Activated naive CD4-positive, alpha-beta T cell treated with anti-CD3 and anti-CD28 coated beads, Interleukin-2, amount 50 U/mL, for 72 hours (primary cell): ENCODE measurements around the gene APBA3. TPM values are rescaled to one million over a fixed set of nuclear protein-coding genes. Genes with fewer than 3 reads are reported as not detected.

ENCODE experiments used
- ATAC-seq, 2 donors: fragments of 150-1000 bp; cut with Tn5 transposase; 2 replicates each; pipeline ENCODE4 v1.10.0; 2021; ENCODE audit warnings: mild to moderate bottlenecking in 2 of 2, moderate library complexity in 2 of 2
- DNase-seq, 2 donors: peaks; one replicate each; pipeline ENCODE4 v3.0.0; 2021 to 2022; ENCODE audit warnings: low spot score in 2 of 2
- H3K27ac Mint-ChIP-seq, 2 donors: one replicate each; pipeline ENCODE4 v1.8.0; 2022; ENCODE audit warnings: mild to moderate bottlenecking in 2 of 2, mixed read lengths in 2 of 2
- H3K36me3 Mint-ChIP-seq, 2 donors: one replicate each; pipeline ENCODE4 v1.8.0; 2022; ENCODE audit warnings: mixed read lengths in 2 of 2
- H3K9me3 Mint-ChIP-seq, 2 donors: one replicate each; pipeline ENCODE4 v1.8.0; 2022; ENCODE audit warnings: mixed read lengths in 2 of 2
- total RNA-seq, 2 donors: library from RNA; stranded (reverse); gene quantifications; one replicate each; pipeline ENCODE4 v1.2.3, GENCODE V29; 2022

The APBA3 gene
- 10 to 100 TPM; 44.6 to 61.7 TPM for total RNA-seq

DNA sequence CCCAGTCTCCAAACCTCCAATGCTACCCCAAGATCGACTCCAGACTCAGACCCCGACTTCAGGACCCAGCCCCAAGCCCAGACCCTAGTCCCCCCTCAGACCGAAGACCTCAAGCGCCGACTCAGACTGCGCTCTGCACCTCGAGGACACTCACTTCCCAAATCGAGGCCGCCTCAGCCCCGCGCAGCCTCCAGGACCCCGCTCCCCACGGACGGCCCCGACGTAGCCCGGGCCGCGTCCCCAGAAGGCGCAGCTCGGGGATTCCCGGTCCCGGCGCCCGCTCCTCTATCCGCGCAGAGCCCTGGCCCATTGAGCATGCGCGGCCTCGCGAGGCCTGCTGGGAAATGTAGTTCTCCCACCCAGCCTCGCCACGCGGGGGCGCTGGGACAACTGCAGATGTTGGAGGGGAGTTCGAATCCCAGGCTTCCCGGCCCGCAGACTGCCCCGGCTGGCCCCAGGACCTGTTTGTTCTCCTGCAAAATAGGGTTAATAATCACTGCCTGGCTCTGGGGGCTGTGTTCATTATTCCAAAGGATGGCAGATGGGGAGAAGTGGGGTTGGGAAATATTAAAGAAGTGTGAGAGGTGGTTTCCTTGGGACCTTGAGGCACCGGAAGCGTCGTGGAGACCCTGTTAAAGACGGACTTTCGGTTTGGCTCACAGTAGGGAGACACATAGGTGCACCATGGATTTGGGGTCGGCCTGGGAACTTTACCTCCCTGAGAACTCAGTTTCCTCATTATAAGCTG is at the start of gene APBA3:
TSS of gene APBA3 (minus strand) at position 311 of the 748 bp plus-strand sequence. CDS start 1,428 bp downstream, outside the sequence.
- peaks cover 7 to 13% of the 10 kb centered on the region in 2 donors for H3K36me3 Mint-ChIP-seq

DNA sequence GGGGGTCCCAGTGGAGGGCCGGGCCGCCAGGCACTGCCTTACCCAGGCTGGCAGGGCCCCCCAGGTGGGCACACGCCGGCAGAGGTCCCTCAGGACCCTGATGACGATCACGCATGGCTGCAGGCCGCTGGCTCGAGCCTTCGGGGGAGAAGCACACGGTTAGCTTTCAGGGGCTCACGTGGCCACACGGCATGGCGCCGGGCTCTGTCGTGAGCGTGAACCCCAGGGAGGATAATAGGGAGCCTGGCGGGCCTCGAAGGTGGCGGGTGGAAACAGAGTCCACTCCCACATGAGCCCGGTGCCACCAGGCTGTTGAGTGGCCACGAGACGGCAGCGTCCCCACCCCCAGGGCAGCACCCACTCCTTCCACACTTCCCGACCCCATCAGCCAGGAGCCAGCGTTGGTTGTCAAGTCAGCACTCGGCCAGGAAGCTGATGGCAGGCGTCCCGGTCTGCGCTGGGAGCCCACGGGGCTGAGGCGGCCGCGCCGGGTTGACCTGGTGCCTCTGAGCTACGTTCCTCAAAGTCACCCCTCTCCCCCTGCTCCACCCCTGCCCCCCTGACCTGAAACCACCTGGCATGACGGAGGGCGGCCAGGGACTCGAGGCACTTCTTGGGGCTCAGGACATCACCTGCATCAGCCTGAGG is 49.3 kb upstream of the APBA3 start:
- ATAC-seq = no peak
- no peak for DNase-seq
- Mint-ChIP-seq H3K9me3 (peaks cover 7 to 8% of the 10 kb centered on the region in 2 donors), H3K27ac (peak overlapping the region in 1 of 2 donors; percentile 99), H3K36me3 (peaks cover 0 to 9% of the 10 kb centered on the region in 2 donors)

More for the DNA sequence above, at the start of gene APBA3:
- DNase-seq (peak; percentile 97 to 99), ATAC-seq (peak; percentile 58 to 61)
- no peaks in the 10 kb centered on the region for H3K9me3 Mint-ChIP-seq
- peak within 1 kb of the TSS; percentile 98 to 99 for H3K27ac Mint-ChIP-seq

GRCh38 chr19:3809881-3810707 is 48.6 kb upstream of the APBA3 start:
- ATAC-seq = no peak
- Mint-ChIP-seq H3K27ac (no peak overlapping the region), H3K9me3 (peaks cover 7 to 8% of the 10 kb centered on the region in 2 donors), H3K36me3 (peaks cover 0 to 9% of the 10 kb centered on the region in 2 donors)
- no peak for DNase-seq

DNA sequence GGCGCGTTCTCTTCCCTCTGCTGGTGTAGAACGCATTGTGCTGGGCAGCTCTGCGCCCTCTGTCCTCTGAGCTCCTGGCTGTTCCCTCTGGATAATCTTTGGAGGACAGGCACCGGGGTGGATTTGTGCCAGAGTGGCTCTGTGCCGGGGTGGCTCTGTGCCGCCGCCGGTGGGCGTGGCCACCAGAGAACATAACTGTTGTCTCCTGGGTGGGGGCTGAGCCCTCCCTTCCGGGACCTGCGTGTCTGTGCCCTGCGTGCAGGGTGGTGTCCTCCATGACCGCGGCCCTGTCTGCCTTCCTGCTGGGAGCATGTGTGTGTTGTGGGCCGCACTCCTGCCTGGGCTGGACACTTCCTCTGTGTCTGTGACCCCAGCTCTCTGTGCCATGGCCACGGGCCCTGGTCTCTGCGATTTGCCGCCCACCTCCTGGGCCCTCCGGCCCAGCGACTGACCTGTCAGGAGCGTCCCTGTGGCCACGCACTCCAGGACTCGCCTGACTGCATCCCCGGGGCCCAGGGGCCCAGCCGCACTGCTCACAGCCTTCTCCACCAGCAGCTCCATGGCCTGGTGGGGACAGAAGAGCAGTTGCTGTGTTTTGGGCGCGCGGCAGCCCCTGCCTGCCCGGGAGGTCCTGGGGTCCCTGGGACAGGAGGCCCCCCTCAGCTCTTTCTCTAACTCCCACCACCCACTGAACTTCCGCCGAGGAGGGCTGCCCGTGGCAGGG is 47.1 kb upstream of the APBA3 start:
- DNase-seq (no peak), ATAC-seq (no peak)
- Mint-ChIP-seq H3K36me3 (peaks cover 0 to 9% of the 10 kb centered on the region in 2 donors), H3K9me3 (peaks cover 7 to 8% of the 10 kb centered on the region in 2 donors), H3K27ac (peak overlapping the region in 1 of 2 donors; percentile 84)

GRCh38 chr19:3807574-3808354 is 46.3 kb upstream of the APBA3 start:
- Mint-ChIP-seq H3K27ac (peak overlapping the region in 1 of 2 donors; percentile 84), H3K9me3 (peaks cover 7 to 8% of the 10 kb centered on the region in 2 donors), H3K36me3 (peaks cover 0 to 6% of the 10 kb centered on the region in 2 donors)
- ATAC-seq = no peak
- DNase-seq = no peak

- no peak overlapping the region for H3K27ac Mint-ChIP-seq
- ATAC-seq (no peak), DNase-seq (no peak)
- peaks cover 7 to 8% of the 10 kb centered on the region in 2 donors for H3K9me3 Mint-ChIP-seq
- no peaks in the 10 kb centered on the region for H3K36me3 Mint-ChIP-seq
These were observed 45.6 kb upstream of the APBA3 start for GRCh38 chr19:3807131-3807480.

DNA sequence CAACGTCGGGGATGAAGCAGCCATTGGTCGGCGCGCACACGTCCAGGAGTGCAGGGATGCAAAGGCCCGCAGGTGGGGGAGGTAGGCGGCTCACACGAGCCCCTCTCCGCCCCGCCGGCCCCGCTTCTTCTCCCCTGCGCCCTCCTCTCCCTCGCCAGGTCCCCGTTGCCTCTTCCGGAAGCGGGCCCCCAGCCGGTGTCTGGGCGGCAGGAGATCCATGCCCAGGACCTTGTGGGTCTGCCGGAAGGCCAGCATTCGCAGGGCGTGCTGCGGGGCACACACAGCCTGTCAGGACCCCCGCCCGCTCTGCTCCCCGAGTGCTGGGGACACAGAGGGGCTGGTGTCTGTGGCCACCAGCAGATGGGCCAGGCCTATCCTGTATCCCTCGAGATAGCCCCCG is 44.4 kb upstream of the APBA3 start:
- no peak for DNase-seq
- Mint-ChIP-seq H3K36me3 (no peaks in the 10 kb centered on the region), H3K27ac (no peak overlapping the region), H3K9me3 (peaks cover 7 to 8% of the 10 kb centered on the region in 2 donors)
- ATAC-seq = no peak

DNA sequence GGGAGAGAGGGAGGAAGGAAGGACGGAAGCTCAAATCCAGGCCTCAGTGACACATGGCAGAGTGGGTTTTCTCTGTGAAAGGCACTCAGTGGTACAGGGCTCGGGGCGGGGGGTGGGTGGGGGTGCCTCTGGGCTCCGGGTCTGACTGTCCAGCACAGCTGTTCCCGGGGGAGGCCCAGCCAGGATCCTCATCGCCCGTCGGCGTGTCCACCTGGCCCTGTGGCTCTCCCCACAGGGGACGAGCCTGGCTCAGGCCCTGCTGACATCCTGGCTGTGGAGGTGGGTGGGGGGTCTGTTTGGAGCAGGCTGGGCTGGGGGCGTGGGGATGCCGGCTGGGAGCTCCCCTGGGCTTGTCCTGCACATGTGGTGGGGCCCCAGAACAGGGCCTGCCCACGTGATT is 42.9 kb upstream of the APBA3 start:
- peaks cover 7 to 8% of the 10 kb centered on the region in 2 donors for H3K9me3 Mint-ChIP-seq
- H3K36me3 Mint-ChIP-seq = no peaks in the 10 kb centered on the region
- DNase-seq (no peak), ATAC-seq (no peak)
- no peak overlapping the region for H3K27ac Mint-ChIP-seq

GRCh38 chr19:3803986-3804385 is 42.5 kb upstream of the APBA3 start:
- ATAC-seq = no peak
- Mint-ChIP-seq H3K36me3 (no peaks in the 10 kb centered on the region), H3K9me3 (peaks cover 7 to 8% of the 10 kb centered on the region in 2 donors), H3K27ac (no peak overlapping the region)
- no peak for DNase-seq

DNA sequence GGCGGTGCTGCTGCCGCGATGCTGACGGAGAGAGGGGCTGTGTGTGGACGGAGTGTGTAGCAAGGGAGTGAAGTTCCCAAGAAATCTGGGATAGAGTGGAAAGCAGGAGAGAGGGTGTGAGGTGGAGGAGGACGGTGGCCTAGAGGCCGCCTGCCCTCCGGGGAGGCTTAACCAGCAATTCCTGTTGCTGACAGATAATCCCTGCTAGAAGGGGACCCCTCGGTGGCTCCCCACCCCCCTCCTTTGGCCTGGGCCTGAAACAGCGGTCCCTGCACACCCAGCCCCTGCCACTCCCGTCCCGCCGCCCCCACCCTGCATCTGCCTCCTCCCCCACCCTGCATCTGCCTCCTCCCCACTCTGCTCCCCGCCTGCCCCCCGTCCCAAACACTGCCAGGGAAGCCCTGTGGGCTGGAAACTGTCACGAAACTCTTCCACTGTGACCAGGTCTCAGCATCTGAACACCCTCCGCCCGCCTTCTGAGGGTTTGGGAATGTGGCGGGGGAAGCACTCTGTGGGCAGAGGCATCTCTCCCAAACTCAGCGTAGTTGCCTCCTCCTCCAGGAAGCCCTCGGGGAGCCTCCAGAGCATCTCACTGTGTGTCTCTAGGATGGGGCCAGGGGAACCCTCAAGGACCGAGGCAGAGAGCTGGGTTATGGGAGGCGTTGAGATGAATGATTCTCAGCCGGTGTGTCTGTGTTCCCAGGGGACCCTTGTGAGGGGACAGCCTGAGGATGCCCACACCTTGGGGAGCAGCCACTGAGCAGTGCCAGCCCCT is 41.8 kb upstream of the APBA3 start:
- no peaks in the 10 kb centered on the region for H3K36me3 Mint-ChIP-seq
- H3K27ac Mint-ChIP-seq = no peak overlapping the region
- H3K9me3 Mint-ChIP-seq = peaks cover 5 to 6% of the 10 kb centered on the region in 2 donors
- no peak for ATAC-seq
- DNase-seq = no peak

DNA sequence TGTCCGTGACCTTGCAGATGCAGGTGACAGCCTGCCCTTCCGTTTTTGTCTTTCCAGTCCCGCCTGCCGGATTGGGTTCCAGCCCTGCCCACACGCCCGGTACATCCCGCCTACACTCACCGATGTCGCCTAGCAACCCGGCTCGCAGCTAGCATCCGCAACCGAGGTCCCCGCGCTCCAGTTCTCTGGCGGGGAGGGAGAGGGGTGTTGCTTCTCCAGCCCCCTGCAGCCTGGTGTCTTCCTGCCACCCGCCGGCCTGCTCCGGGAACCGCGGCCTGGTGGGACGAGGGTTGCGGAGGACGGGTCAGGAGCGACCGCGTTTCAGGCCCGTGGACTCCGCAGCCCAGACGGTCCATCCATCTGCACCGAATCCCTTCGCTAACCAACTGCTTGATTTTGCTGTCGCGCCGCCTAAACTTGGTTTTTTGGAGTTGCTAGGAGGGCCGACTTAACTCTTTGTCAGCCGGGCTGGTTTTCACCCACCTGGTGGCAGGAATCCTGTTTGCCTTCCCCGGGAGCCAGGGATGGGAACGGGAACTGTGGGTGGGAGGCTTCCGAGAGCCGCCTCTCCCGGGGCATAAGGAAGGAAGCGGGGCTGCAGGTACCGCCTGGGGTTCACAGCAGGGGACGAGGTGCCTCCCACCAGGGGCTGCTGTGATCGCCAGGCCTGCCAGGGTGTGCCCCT is 40.1 kb upstream of the APBA3 start:
- Mint-ChIP-seq H3K36me3 (peaks cover 6 to 8% of the 10 kb centered on the region in 2 donors), H3K27ac (peak overlapping the region in 1 of 2 donors; percentile 51), H3K9me3 (peaks cover 5 to 6% of the 10 kb centered on the region in 2 donors)
- ATAC-seq (peak; percentile 79 to 83), DNase-seq (peak in 1 of 2 donors; percentile 52)

GRCh38 chr19:3800996-3801395 is 39.5 kb upstream of the APBA3 start:
- ATAC-seq (no peak), DNase-seq (no peak)
- H3K27ac Mint-ChIP-seq = peak overlapping the region in 1 of 2 donors; percentile 51
- H3K9me3 Mint-ChIP-seq = peaks cover 6 to 8% of the 10 kb centered on the region in 2 donors
- peaks cover 6 to 10% of the 10 kb centered on the region in 2 donors for H3K36me3 Mint-ChIP-seq

- ATAC-seq (peak; percentile 50 to 51), DNase-seq (no peak)
- Mint-ChIP-seq H3K9me3 (peaks cover 6 to 8% of the 10 kb centered on the region in 2 donors), H3K36me3 (peaks cover 6 to 10% of the 10 kb centered on the region in 2 donors), H3K27ac (peak overlapping the region in 1 of 2 donors; percentile 76)
These were observed 36.6 kb upstream of the APBA3 start for GRCh38 chr19:3798137-3798536.

- Mint-ChIP-seq H3K9me3 (peaks cover 6 to 12% of the 10 kb centered on the region in 2 donors), H3K36me3 (peaks cover 6 to 13% of the 10 kb centered on the region in 2 donors), H3K27ac (no peak overlapping the region)
- no peak for DNase-seq
- ATAC-seq = no peak
These were observed 34.9 kb upstream of the APBA3 start for GRCh38 chr19:3796358-3796757.
